Smooth muscle cell (in vitro differentiated cells): ENCODE measurements around the gene THNSL1. TPM values are rescaled to one million over a fixed set of nuclear protein-coding genes. Genes with fewer than 3 reads are reported as not detected.

ENCODE experiments used
- DNase-seq: peaks from one replicate; lab custom pipeline; 2025; ENCODE audit not compliant: unreplicated experiment; lab: John Stamatoyannopoulos, UW
- H2AFZ ChIP-seq: fragments of 200-600 bp; sonication (generic); 2 replicates; pipeline ENCODE4 v1.6.0; 2016; ENCODE audit warnings: antibody characterized with exemption, low read depth, mild to moderate bottlenecking
- H3F3A ChIP-seq: fragments of 200-600 bp; sonication (generic); 2 replicates; pipeline ENCODE4 v1.6.0; 2017; ENCODE audit warnings: antibody characterized with exemption, low read depth
- H3K27ac ChIP-seq: fragments of 200-600 bp; sonication (generic); 2 replicates; pipeline ENCODE4 v1.5.1; 2016; ENCODE audit warnings: low read depth, mild to moderate bottlenecking
- H3K27me3 ChIP-seq: fragments of 200-600 bp; sonication (generic); 2 replicates; pipeline ENCODE4 v1.6.1; 2016; ENCODE audit warnings: low read depth, mild to moderate bottlenecking
- H3K36me3 ChIP-seq: fragments of 200-600 bp; sonication (generic); 2 replicates; pipeline ENCODE4 v1.5.1; 2016; ENCODE audit warnings: low read depth
- H3K4me1 ChIP-seq: fragments of 200-600 bp; sonication (generic); 2 replicates; pipeline ENCODE4 v1.5.1; 2016; ENCODE audit warnings: low read depth
- H3K4me2 ChIP-seq: fragments of 200-600 bp; sonication (generic); 2 replicates; pipeline ENCODE4 v1.6.0; 2016; ENCODE audit warnings: mild to moderate bottlenecking
- H3K4me3 ChIP-seq: fragments of 200-600 bp; sonication (generic); 2 replicates; pipeline ENCODE4 v1.5.1; 2016; ENCODE audit warnings: mild to moderate bottlenecking
- H3K79me2 ChIP-seq: fragments of 200-600 bp; sonication (generic); 2 replicates; pipeline ENCODE4 v1.6.0; 2016; ENCODE audit warnings: low read depth, mild to moderate bottlenecking
- H3K9ac ChIP-seq: fragments of 200-600 bp; sonication (generic); 2 replicates; pipeline ENCODE4 v1.6.0; 2016; ENCODE audit warnings: low read depth
- H3K9me3 ChIP-seq: fragments of 200-600 bp; sonication (generic); replicated peaks from 2 replicates; pipeline ENCODE4 v1.5.1; 2016; ENCODE audit warnings: low read depth
- H4K20me1 ChIP-seq: fragments of 200-600 bp; sonication (generic); 2 replicates; pipeline ENCODE4 v1.6.0; 2016; ENCODE audit warnings: low read depth
- WGBS: methylation state at CpG from one replicate; pipeline ENCODE4 v1.1.7; 2016; ENCODE audit warnings: low lambda C conversion rate; 5-methylcytosine and 5-hydroxymethylcytosine counted together
- polyA plus RNA-seq: library from polyadenylated mRNA; unstranded; fragments of >200 nt; fragmentation: Nextera tagmentation; extraction: Ambion mirVana; gene quantifications from 2 replicates; pipeline ENCODE4 v1.2.1, GENCODE V29; 2016
- total RNA-seq: library from RNA; depleted of rRNA; stranded (reverse); fragments of >200 nt; gene quantifications from 2 replicates; pipeline ENCODE4 v1.2.3, GENCODE V29; 2014
- TF ChIP-seq, protein P1 (sequence below): fragments of 200-600 bp; sonication (generic); IDR thresholded peaks from 2 replicates; pipeline ENCODE4 v1.5.1; 2017; ENCODE audit warnings: borderline replicate concordance, mild to moderate bottlenecking, antibody characterized with exemption; ENCODE audit not compliant: insufficient read depth, poor library complexity, severe bottlenecking

The THNSL1 gene
- total and polyA plus RNA-seq, 2 experiments from 2014 or later: 2.5 to 2.6 TPM

DNA sequence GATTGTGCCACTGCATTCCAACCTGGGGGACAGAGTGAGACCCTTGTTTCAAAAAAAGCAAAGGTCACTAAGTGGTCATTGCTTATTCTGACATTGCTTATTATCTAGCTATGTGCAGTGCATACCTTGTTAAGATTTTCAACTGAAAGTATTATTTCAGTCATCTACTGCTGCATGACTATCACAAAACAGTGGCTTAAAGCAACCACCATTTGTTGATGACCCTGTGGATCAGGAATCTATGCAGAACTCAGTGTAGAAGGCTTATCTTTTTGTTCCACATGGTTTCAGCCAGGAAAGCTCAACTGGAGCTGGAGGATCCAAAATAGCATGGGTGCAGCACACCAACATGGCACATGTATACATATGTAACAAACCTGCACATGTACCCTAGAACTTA is 23.1 kb downstream of the THNSL1 start:
- TF ChIP-seq, protein P1, sequence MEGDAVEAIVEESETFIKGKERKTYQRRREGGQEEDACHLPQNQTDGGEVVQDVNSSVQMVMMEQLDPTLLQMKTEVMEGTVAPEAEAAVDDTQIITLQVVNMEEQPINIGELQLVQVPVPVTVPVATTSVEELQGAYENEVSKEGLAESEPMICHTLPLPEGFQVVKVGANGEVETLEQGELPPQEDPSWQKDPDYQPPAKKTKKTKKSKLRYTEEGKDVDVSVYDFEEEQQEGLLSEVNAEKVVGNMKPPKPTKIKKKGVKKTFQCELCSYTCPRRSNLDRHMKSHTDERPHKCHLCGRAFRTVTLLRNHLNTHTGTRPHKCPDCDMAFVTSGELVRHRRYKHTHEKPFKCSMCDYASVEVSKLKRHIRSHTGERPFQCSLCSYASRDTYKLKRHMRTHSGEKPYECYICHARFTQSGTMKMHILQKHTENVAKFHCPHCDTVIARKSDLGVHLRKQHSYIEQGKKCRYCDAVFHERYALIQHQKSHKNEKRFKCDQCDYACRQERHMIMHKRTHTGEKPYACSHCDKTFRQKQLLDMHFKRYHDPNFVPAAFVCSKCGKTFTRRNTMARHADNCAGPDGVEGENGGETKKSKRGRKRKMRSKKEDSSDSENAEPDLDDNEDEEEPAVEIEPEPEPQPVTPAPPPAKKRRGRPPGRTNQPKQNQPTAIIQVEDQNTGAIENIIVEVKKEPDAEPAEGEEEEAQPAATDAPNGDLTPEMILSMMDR: no peak
- H3F3A ChIP-seq: no peaks in the 10 kb centered on the region

DNA sequence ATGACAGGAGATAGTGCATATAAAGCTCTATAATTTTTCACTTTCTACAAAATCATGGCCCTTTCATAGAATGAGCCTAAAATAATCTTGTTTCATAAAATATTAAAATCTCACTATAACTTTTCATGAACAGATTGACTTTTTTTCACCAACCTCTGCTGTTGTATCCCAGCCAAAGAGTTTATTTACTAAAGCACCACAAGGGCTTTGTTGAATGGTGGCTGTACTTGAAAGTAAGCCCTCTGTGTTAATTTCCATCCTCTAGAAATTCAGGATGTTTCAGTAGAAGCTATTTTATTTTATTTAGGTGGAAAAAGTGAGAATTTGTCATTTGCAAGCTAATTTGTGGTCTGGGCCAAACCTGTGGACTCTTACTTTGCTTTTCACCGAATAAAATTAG is 30.2 kb downstream of the THNSL1 start:
- Histone ChIP-seq H3K4me3 (no peak overlapping the region), H3K27me3 (no peaks in the 10 kb centered on the region), H3K4me2 (no peak overlapping the region), H4K20me1 (no peaks in the 10 kb centered on the region), H3K36me3 (no peaks in the 10 kb centered on the region), H3K9ac (no peak overlapping the region), H3K27ac (no peak overlapping the region), H3K4me1 (no peaks in the 10 kb centered on the region), H2AFZ (no peak overlapping the region), H3K9me3 (peaks cover 5% of the 10 kb centered on the region), H3K79me2 (no peaks in the 10 kb centered on the region), H3F3A (no peaks in the 10 kb centered on the region)
- DNase-seq: no peak
- TF ChIP-seq, protein P1: no peak
- 91% methylated on average over 1 of the region's 1 CpG for WGBS

More for the DNA sequence above, 23.1 kb downstream of the THNSL1 start:
- no peak overlapping the region for H3K4me2 ChIP-seq
- no peak overlapping the region for H3K9ac ChIP-seq
- no peaks in the 10 kb centered on the region for H3K9me3 ChIP-seq
- peaks cover 3% of the 10 kb centered on the region for H3K27me3 ChIP-seq
- no peaks in the 10 kb centered on the region for H4K20me1 ChIP-seq
- no peak overlapping the region for H2AFZ ChIP-seq
- DNase-seq: no peak
- peaks cover 8% of the 10 kb centered on the region for H3K4me1 ChIP-seq
- H3K36me3 ChIP-seq: no peaks in the 10 kb centered on the region
- no peaks in the 10 kb centered on the region for H3K79me2 ChIP-seq
- no peak overlapping the region for H3K4me3 ChIP-seq
- no peak overlapping the region for H3K27ac ChIP-seq

DNA sequence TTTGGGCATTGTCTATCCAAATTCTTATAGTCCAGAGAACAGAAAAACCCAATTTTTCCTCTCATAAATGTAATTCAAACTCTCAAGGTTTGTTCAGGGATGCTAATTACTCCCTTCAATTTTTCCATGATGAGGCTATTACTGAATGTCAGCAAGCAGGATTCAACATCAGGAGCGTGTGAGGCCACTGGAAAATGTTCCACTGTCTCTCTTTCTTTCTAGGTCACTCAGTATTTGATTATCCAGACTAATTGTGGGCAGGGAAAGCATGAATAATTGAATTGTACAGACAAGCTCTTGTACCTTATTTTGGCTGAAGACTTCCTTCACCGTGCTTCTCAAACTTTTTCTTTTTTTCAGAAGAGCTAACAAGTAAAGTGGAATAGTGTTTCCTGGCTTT is 30.7 kb downstream of the THNSL1 start:
- Histone ChIP-seq H3K9ac (no peak overlapping the region), H3K4me1 (no peaks in the 10 kb centered on the region), H3K36me3 (no peaks in the 10 kb centered on the region), H2AFZ (no peak overlapping the region), H3K79me2 (no peaks in the 10 kb centered on the region), H3K4me2 (peak overlapping the region; percentile 11), H3K9me3 (peaks cover 5% of the 10 kb centered on the region), H3K4me3 (no peak overlapping the region), H3K27me3 (no peaks in the 10 kb centered on the region), H3F3A (no peaks in the 10 kb centered on the region), H3K27ac (no peak overlapping the region), H4K20me1 (no peaks in the 10 kb centered on the region)
- 77% methylated on average over 2 of the region's 2 CpGs for WGBS
- TF ChIP-seq, protein P1: no peak
- no peak for DNase-seq

DNA sequence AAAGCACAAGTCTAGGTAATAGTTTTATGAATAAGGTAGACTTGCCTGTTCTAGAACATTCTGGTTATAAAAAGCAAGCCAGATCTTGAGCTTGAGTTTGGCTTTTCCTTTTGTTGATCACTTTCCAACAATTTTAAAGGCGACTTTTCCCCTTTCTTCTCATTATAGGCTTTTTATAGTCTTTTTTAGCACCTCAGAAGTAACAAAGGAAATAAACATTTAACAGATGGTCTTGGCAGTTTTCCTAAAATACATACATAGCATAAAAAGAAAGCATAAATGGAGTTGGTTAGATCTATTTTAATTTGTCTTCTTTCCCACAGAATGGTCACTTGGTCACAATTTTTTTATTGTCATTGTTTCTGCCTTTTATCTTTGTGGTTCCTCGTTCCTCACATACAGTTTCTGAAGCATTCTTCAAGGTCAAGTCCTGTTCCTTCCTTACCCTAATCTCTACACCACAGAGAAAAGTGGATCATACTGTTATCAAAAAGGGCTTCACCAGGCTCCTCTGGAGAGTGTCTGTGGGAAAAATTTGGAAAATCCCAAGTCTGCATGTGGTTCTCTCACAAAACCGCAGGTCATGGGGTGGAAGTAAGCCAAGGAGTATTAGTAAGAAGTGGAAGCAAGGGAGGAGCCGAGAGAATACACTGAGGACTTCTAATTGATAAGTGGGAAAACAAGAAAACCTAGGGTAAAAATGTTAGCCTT is 31.3 kb downstream of the THNSL1 start:
- peaks cover 5% of the 10 kb centered on the region for H3K9me3 ChIP-seq
- no peaks in the 10 kb centered on the region for H3K79me2 ChIP-seq
- no peaks in the 10 kb centered on the region for H3K36me3 ChIP-seq
- H3K4me1 ChIP-seq: no peaks in the 10 kb centered on the region
- TF ChIP-seq, protein P1: no peak
- no peak overlapping the region for H3K27ac ChIP-seq
- no peaks in the 10 kb centered on the region for H4K20me1 ChIP-seq
- H3K27me3 ChIP-seq: no peaks in the 10 kb centered on the region
- 51% methylated on average over 4 of the region's 4 CpGs for WGBS
- no peak for DNase-seq
- H2AFZ ChIP-seq: no peak overlapping the region
- H3K9ac ChIP-seq: no peak overlapping the region
- no peak overlapping the region for H3K4me3 ChIP-seq
- H3F3A ChIP-seq: no peaks in the 10 kb centered on the region
- peak overlapping the region; percentile 11 for H3K4me2 ChIP-seq
